A549 treated with CpdA at 1 μM for 4 hours (cell line): ENCODE results near the gene GAREM2. TPM values are rescaled to one million over a fixed set of nuclear protein-coding genes. Genes with fewer than 3 reads are reported as not detected.

ENCODE experiments used
- total RNA-seq: library from RNA; stranded (reverse); fragments of 200-300 nt; extraction: Qiagen RNA extraction; gene quantifications from 5 replicates; pipeline ENCODE4 v1.2.3, GENCODE V29; 2022; ENCODE audit warnings: low read depth

Gene GAREM2
- 7.5 to 9.7 TPM (median 7.6 TPM) in 5 replicates for total RNA-seq

GRCh38 chr2:26172871-26173775 is at the start of gene GAREM2:
TSS of gene GAREM2 (plus strand) at chr2:26173088. CDS start at chr2:26173221, 133 bp downstream.

Other genes with a start within 250 kb of the GAREM2 start
- 40.6 to 56.4 TPM (median 52.0 TPM) in 5 replicates for gene KIF3C, start 190.6 kb upstream of the GAREM2 start, total RNA-seq
- gene RAB10, start 139.0 kb upstream of the GAREM2 start, total RNA-seq, result 287 to 392 TPM (median 326 TPM) in 5 replicates
- 120 to 145 TPM (median 123 TPM) in 5 replicates for gene HADHA, start 71.5 kb downstream of the GAREM2 start, total RNA-seq
- gene HADHB, start 71.9 kb downstream of the GAREM2 start, total RNA-seq, result 90.8 to 104 TPM (median 102 TPM) in 5 replicates
- gene SELENOI, start 173.1 kb downstream of the GAREM2 start, total RNA-seq, result 18.5 to 23.1 TPM (median 21.7 TPM) in 5 replicates
- gene ADGRF3, start 173.7 kb downstream of the GAREM2 start, total RNA-seq, result 0.09 to 0.31 TPM (median 0.12 TPM) in 5 replicates
- gene DRC1, start 228.8 kb downstream of the GAREM2 start, total RNA-seq, result 0.20 to 0.50 TPM (median 0.26 TPM) in 4 of 5 replicates, not detected in the other